ENCODE measurements around the gene SRRM5. TPM values are rescaled to one million over a fixed set of nuclear protein-coding genes. Genes with fewer than 3 reads are reported as not detected.
"Not testable (repeated sequence)": the region's sequence is repeated elsewhere in the genome, so short reads cannot be mapped to it uniquely, and the experiment has no call there.

Gene SRRM5
- polyA plus RNA-seq, 12 donors, result 0.10 to 0.92 (median 0.45) TPM; not detected in 2

- no peak for DNase-seq
Observed at GRCh38 chr19:43636121-43636683, 24.3 kb downstream of the SRRM5 start.

- no peak for DNase-seq
Observed at GRCh38 chr19:43638214-43638994, 26.5 kb downstream of the SRRM5 start.

GRCh38 chr19:43638995-43639518, 27.2 kb downstream of the SRRM5 start:
- DNase-seq, result no peak

DNA sequence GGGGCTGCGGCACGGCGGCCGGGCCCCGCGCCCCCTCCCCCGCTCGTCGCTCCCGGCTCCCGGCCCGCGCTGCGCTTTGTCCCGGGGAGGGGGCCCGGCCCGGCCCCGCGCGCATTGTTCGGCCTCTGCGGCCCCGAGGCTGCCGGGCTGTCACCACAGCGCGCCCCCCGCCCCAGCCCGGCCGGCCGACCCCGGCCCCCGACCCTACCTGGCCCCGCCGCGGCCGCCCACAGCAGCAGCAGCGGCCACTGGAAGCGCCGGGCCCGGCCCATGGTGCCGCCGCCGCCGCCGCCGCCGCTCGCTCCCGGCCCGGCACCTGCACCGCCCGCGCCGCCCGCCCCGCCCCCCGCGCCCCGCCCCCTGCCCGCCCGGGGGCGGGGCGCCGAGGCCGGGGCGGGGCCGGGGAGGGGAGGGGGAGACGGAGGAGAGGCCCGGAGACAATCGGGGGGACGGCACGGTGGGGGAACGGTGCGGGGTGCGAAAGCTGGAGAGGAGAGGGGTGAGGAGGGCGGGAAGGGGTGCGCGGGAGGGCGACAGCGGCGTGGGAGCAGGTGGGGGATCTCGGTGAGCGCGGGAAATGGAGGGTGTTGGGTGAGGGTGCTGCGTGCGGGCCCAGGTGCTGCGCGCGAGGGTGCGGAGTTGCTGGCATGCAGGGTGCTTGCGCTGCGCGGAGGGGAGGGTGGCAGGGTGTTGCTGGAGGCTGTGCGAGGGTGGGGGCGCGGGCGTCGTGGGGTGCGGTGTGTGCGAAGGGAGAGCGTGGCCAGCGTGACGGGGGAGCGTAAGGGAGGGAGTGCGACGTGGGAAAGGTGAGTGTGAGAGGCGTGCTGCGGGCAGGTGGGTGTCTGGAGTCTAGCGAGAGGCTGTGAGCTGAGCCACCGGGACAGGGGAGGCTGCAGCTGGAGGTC, 27.9 kb downstream of the SRRM5 start, which contains the start of gene CADM4:
Gene CADM4 (minus strand): TSS at position 332 of the 905 bp plus-strand sequence. CDS start 60 bp downstream, at position 272.
- no peak for DNase-seq

GRCh38 chr19:43640424-43640757, 28.5 kb downstream of the SRRM5 start:
- no peak for DNase-seq

DNA sequence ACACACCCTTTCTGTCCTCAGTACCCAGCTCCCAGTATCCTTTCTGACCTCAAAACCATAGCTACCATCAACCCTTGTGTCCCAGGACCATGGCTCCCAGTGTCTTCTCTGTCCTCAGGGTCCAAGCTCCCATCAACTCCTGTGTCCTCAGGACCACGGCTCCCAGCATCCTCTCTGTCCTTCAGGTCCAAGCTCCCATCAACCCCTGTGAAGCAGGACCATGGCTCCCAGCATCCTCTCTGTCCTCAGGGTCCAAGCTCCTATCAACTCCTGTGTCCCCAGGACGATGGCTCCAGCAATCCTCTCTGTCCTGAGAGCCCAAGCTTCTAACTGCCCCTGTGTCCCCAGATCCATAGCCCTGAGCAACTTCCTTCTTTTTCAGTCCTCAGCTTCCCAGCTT, 29.4 kb downstream of the SRRM5 start:
- DNase-seq, result no peak

GRCh38 chr19:43642531-43642930, 30.6 kb downstream of the SRRM5 start:
- DNase-seq, result no peak

DNA sequence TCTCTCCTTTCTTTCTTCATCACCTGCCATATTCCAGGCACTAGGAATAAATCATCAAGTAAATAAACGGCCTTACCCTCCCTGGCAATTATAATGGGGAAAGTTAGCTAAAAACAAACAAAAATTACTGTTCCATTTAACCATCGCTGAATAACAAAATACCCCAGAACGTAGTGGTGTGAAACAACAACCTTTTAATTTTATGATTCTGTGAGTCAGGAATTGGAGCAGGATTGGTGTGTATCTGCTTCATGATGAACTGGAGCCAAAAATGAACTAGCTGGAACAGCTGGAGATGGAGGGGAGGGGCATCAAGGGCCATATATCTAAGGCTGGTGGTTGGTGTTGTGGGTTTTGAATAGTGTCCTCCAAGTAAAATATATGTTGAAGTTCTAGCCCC, 31.4 kb downstream of the SRRM5 start:
- no peak for DNase-seq

GRCh38 chr19:43644181-43644580, 32.3 kb downstream of the SRRM5 start:
- DNase-seq, result no peak

DNA sequence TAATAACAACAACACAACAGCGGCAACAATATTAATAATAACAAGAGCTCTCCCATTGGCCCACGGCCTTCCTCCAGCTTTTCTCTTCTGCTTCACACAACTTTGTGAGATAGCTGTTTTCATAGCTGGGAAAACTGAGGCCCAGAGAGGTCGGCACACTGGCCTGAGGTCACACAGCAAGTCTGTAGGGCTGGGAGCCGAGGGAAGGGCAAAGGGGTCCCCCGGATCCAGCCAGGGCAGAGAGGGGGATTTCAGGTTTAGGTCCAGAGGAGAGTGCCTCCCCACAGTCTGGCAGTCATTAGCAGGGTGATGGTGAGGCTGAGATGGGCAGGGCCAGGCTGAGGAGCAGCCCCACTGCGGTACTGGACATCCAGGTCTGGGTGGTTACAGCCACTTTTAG, 36.7 kb downstream of the SRRM5 start:
- no peak for DNase-seq

DNA sequence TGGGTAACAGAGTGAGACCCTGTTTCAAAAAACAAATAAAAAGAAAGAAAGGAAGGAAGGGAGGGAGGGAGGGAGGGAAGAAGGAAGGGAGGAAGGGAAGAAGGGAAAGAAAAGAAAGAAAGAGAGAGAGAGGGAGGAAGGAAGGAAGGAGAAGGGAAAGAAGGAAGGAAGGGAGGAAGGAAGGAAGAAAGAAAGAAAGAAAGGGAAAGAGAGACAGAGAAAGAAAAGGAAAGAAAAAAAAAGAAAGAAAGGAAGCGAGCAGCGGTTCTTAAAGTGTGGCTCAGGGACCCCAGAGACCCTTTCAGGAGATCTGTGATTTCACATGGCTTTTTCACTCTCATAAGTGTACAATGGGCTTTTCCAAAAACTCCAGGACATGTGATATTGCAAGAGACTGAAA, 37.6 kb downstream of the SRRM5 start:
- no peak for DNase-seq

GRCh38 chr19:43650276-43650675, 38.4 kb downstream of the SRRM5 start:
- DNase-seq, result not testable (repeated sequence)

DNA sequence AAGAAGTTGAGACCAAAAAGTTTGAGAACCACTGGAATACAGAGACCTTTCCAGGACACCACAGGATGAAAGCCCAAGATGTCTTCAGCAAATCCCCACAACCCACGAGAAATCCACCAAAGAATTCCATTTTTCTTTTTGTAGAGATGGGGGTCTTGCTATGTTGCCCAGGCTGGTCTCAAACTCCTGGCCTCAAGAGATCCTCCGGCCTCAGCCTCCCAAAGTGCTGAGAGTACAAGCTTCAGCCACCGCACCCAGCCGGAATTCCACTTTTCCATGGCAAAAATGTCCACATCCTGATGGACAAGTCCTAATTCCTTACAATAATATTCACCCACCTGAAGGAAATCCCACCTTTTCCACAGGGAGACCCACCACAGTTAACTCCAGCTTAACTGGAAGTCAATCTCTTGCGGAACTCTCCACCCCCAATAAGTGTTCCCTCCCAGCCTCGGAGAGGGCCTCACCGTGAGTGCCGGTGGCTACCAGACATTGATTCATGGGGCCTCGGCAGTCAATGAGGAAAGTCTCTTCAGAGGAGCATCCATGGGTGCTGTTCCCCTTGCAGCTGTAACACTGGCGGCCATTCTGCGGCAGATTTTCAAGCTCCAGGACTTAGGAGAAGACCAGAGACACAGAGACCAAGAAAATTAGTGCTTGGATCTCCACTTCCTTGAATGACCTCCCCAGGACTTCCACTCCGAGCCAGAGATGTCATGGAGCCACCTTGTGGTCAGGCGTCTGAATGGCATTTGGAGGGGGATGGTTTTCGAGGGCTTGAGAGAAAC, 40.1 kb downstream of the SRRM5 start:
- DNase-seq, result no peak

- DNase-seq, result no peak
Observed at GRCh38 chr19:43652546-43652874, 40.6 kb downstream of the SRRM5 start.

DNA sequence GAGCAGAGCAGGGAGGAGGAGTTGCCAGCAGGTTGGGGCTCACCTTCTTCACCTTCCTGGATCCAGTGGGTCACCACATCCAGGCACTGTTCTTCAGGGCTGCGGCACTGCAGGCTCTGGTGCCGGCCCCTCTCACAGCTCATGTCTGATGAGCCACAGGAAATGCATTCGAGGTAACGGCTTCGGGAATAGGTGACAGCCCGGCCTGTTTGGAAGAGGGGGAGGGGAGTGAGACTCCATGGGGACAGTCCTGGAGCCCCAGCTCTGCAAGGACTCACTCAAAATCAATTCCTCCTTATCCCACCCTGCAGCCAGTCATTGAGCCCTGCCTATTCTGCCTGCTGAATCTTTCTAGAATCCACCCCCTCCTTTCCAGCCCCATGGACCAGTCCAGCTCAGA, 44.5 kb downstream of the SRRM5 start:
- no peak for DNase-seq

- DNase-seq, result no peak
Observed at GRCh38 chr19:43658001-43658400, 46.1 kb downstream of the SRRM5 start.

DNA sequence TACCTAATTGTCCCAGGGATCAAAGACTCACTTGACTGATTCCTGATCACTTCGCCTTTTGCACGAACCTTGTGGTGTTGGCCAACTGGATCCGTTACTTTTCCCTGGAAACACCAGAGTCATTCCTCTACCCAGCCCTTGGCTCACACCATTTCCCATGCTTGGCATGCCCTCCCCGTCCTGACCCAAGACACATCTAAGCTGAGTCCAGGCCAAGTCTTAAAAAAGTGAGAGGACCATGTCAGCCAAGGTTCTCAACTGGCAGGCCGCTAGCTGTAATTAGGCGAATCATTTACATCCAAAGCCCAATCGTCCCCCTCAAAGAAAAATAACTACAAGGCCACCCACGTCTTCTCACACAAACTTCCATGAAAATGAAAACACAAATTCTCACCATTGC, 46.6 kb downstream of the SRRM5 start:
- no peak for DNase-seq

DNA sequence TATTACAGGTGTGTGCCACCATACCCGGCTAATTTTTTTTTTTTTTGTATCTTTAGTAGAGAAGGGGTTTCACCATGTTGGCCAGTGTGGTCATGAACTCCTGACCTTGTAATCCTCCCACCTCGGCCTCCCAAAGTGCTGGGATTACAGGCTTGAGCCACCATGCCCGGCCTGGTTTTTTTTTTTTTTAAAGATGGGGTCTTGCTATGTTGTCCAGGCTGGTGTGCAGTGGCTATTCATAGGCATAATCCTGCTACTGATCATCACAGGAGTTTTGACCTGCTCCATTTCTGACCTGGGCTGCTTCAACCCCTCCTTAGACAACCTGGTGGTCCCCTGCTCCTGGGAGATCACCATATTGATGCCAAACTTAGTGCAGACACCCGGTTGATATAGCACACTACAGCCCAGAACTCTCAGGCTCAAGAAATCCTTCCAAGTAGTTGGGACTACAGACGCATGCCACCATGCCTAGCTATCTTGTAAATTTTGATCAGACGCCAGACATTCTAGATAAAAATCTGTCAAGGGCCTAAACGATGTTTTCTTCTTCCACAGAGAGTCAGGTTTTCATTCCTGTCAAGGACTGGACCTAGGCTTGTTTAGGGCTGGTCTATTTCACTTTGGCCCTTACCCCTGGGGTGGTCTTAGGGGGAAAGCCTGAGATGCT, 48.5 kb downstream of the SRRM5 start:
- no peak for DNase-seq

DNA sequence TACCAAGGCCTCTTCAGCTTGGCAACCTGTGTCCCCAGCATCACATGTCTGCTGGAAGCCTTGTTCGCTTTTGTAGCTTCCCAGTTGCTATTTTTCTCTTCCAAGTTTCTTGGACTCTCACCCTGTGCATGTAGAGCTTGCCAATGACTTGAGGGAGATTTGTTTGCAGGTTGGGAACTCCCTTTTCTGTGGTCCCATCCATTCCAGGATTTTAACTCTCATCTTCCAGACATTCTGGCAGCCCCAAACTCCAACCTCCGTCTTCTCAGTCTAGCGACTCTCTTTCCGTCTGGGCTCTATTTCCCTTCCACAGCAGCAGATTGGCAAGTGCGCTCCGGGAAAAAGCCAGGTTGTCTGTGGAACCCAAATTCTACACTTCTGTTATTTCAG, 49.1 kb downstream of the SRRM5 start:
- peak; percentile 51 for DNase-seq

DNA sequence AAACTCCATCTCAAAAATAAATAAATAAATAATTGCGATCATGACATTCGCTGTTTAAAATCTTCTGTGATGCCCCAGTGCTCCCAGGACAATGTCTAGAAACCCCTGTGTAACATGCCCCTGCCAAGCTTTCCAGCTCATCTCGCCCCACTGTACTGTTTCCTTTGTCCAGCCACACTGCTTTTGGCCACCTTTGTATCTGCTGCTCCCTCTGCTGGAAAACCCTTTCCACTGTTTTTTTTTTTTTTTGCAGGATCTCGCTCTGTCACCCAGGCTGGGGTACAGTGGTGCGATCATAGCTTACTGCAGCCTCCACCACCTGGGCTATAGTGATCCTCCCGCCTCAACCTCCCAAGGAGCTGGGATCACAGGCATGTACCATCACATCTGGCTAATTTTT, 50.6 kb downstream of the SRRM5 start:
- no peak for DNase-seq

DNA sequence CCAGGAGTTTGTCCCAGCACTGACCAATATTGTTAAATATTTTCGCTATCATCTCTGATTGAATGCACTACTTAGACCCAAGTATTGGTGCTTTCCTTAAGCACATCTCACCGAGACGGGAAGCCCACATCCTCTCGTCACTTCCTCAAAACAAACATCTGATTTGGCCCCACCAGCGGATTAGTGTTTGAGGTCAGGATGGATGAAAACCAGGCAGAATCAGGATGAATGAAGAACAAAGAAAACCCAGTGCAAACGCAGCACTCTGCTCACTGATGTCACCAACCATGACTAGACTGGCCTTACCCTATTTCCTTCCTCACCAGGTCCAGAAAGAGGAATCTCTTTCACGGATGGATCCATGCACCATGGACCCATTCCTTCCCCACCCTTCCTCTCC, 52.1 kb downstream of the SRRM5 start:
- no peak for DNase-seq
